ENCODE data around the gene NUPR1.
A peak's percentile ranks its signal among the peaks of the same experiment; 100 is the strongest.
"Not testable (repeated sequence)": the region's sequence is repeated elsewhere in the genome, so short reads cannot be mapped to it uniquely, and the experiment has no call there.

Gene NUPR1

DNA sequence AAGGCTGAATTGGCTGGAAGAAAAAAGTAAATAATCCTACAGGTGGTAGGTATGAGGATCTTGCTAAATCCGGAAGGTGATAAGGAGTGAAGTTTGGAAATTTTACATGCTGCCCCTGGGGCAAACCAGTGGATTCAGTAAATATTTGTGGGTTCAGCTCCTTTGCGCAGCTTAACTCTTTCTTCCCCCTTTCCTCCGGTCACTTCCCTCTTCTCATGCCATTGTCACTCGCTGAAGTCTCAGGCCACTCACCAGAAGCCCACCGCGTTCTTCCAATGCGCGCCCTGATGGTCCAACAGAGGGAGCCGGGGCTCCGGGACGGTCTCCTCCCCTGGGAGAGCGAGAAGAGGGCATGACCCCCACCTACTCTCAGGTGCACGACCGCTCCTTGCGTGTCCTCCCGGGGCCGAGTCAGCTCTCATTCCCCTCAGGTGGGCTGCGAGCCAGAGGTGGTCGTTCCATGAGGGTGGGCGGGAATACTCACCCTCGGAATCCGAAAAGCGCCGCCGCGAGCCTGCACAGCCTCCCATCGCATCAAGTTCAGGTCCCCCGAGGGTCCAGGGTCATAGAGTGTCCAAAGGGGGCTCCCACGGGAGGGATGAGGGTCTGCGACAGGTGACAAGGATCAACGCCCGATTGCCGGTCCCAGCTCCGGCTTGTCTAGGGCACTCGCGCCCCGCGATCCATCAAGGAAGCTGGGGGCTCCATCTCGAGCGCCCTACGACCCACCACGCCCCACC, 47.4 kb downstream of the NUPR1 start:
- DNase-seq, result peak; percentile 49
- in situ Hi-C loops (cut with HindIII; ENCODE audit: low pct_ligation_motif_present, low pct_unique_long_range_greater_than_20kb, low sequenced_read_pairs), result no loop called here

GRCh38 chr16:28486266-28486665, 52.5 kb downstream of the NUPR1 start:
- DNase-seq, result no peak
- in situ Hi-C loops (cut with HindIII; ENCODE audit: low pct_ligation_motif_present, low pct_unique_long_range_greater_than_20kb, low sequenced_read_pairs), result no loop called here

GRCh38 chr16:28483361-28483760, 55.4 kb downstream of the NUPR1 start:
- in situ Hi-C loops (cut with HindIII; ENCODE audit: low pct_ligation_motif_present, low pct_unique_long_range_greater_than_20kb, low sequenced_read_pairs), result not testable (repeated sequence)

More at GRCh38 chr16:28483361-28483760, 55.4 kb downstream of the NUPR1 start:
- DNase-seq, result not testable (repeated sequence)

All from ACHN (cell line).